GM13976 (cell line): ENCODE data around the gene PREX1.

Source experiments
- DNase-seq: peaks from one replicate; pipeline ENCODE4 v3.0.0; 2012; ENCODE audit warnings: low spot score
- in situ Hi-C: fragments of 300-500 bp; cut with MboI; formaldehyde crosslinking; loops from one replicate; pipeline ENCODE4 v1.12.0; 2022; ENCODE audit warnings: low sequenced_read_pairs, mixed read lengths, inconsistent platforms; ENCODE audit not compliant: unreplicated experiment
- TF ChIP-seq, protein P1 (sequence below): IDR thresholded peaks from 2 replicates; pipeline ENCODE4 v1.5.1; 2012; ENCODE audit warnings: borderline replicate concordance, mild to moderate bottlenecking; ENCODE audit not compliant: insufficient read depth; ENCODE audit errors: extremely low read depth, missing control alignments, control extremely low read depth

PREX1 gene

DNA sequence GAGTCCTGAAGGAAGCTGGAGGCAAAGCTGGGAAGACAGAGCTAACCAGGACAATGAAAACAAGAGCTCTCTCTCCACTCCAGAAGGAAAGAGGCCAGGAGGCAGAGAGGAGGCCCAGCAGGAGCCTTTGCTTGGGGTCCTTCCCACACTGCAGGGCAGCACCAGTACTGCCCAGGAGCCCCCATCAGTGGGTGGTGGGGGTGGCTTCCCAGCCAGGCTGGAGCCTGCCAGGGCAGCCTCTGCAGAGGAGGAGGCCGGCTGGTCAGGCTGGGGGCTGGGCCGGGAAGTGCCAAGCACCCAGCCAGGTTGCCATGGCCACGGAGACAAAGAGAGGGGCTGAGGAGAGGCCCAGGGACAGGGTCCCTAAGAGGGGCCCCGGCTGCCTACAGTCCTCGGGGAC lies 33.4 kb downstream of the PREX1 start:
- DNase-seq = no peak
- TF ChIP-seq, protein P1, sequence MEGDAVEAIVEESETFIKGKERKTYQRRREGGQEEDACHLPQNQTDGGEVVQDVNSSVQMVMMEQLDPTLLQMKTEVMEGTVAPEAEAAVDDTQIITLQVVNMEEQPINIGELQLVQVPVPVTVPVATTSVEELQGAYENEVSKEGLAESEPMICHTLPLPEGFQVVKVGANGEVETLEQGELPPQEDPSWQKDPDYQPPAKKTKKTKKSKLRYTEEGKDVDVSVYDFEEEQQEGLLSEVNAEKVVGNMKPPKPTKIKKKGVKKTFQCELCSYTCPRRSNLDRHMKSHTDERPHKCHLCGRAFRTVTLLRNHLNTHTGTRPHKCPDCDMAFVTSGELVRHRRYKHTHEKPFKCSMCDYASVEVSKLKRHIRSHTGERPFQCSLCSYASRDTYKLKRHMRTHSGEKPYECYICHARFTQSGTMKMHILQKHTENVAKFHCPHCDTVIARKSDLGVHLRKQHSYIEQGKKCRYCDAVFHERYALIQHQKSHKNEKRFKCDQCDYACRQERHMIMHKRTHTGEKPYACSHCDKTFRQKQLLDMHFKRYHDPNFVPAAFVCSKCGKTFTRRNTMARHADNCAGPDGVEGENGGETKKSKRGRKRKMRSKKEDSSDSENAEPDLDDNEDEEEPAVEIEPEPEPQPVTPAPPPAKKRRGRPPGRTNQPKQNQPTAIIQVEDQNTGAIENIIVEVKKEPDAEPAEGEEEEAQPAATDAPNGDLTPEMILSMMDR = no peak

DNA sequence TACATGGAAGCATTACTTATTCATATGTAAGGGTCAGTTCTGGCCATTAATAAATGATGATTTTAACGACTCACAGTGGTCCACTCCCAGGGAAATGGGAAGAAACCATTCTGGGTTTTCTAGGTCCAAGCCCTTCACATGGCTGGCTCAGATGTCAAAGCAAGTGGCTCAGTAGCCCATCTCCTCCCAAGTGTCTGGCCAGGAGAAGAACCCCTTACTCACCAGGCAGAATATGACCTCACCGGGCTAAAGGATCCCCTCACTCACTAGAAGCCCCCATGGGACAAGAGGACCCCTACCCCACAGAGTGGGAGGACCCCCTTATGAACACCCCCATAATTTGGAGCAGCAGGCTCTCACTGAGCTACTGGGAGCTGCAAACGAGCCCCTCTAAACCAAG lies 34.0 kb downstream of the PREX1 start:
- in situ Hi-C loops = no loop called here
- TF ChIP-seq, protein P1 = no peak
- no peak for DNase-seq

More for the DNA sequence above, 33.4 kb downstream of the PREX1 start:
- in situ Hi-C loops = no loop called here

DNA sequence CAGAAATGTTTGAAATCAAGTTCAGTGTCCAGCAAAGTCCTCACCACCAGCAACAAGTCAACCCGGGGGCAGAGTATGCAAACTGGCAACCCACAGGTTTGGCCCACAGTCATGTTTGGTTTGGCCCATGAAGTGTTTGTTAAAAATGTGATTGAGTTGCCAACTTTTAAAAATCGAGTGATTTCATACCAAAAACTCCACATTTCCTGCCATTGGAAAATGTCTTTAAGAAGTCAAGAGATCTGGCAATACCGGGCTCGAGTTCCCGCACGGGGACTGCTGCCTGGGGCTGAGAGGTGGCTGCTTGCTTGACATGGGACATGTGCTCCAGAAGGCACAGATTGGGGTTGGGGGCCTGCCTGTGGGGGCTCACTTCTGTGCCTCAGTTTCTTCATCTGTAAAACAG lies 36.1 kb downstream of the PREX1 start:
- in situ Hi-C loops = no loop called here
- DNase-seq = no peak
- TF ChIP-seq, protein P1 = no peak

DNA sequence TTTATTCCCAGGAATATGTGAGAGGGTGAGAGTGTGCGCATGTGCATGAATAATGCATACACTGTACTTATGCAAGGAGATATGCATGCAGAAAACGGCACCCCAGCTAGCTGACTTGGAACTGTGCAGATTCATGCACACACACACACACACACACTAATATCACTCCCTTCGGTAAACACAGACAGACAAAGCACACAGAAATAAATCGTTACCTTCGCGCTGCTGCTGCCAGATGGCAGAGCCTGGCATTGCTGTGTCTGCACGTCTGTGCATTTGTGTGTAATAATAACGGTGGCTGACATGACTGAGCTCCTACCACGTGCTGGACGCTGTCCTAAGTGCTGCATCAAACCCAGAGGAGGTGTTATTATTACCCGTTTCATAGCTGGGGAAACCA lies 36.8 kb downstream of the PREX1 start:
- DNase-seq = no peak
- in situ Hi-C loops = no loop called here
- TF ChIP-seq, protein P1 = no peak

DNA sequence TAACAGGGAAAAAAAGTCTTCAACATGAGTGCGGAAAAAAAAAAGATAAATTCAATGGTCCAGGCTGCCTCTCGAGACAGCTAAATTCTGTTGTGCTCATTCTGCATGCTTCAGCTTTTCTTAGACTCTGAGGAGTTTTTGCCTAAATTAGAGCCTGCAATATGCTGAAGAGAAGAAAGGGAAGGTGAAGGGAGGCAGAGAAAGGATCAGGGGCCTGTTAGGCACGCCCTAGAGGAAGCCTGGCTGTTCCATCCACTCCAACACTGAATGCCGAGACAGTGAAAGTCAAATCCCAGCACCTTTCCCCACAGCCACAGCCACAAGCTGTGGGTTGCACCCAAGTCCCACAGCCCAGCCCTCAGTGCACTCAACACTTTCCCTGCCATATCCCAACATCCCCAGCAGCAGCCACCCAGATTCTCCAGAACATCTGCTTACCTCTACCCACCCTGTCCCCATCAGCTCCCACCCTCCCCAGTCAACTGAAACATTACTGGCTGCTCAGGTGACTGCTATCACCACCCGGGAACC lies 37.3 kb downstream of the PREX1 start:
- TF ChIP-seq, protein P1 = no peak
- DNase-seq = no peak
- in situ Hi-C loops = no loop called here

DNA sequence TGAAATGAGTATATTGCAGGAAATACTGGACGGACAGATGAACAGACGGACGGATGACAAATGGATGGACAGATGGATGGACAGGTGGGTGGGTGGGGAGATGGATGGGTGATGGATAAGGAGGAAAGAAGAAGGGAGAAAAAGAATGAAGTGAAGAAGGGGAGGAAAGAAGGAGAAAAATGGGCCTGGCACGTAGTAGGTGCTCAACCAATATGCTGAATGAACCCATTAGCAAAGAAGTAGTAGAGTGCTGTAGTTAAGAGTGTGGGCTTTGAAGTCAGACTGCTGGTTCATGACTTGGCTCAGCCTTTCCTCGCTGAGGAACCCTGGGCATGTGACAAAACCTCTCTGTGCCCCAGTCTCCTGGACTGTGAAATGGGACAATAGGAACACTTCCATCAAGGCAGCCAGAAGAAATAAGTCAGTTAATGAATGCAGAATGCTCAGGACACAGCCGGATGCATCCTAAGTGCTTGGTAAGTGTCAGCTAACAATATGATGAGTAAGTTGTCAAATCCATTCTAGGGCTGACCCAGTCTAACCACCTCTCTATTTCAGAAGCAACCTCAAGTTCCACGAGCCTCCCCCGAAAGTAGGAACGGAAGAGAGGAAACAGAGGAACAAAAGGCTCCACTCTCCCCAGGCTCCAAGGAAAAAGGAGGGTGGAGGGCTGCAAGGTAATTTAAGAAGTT lies 37.9 kb downstream of the PREX1 start:
- TF ChIP-seq, protein P1 = no peak
- in situ Hi-C loops = no loop called here

More for the DNA sequence above, 37.9 kb downstream of the PREX1 start:
- DNase-seq = no peak
